ENCODE data around the gene TSEN15. TPM values are rescaled to one million over a fixed set of nuclear protein-coding genes. Genes with fewer than 3 reads are reported as not detected.

The TSEN15 gene
- total and polyA plus RNA-seq, 4 donors, result 9.1 to 21.9 (median 19.3) TPM

DNA sequence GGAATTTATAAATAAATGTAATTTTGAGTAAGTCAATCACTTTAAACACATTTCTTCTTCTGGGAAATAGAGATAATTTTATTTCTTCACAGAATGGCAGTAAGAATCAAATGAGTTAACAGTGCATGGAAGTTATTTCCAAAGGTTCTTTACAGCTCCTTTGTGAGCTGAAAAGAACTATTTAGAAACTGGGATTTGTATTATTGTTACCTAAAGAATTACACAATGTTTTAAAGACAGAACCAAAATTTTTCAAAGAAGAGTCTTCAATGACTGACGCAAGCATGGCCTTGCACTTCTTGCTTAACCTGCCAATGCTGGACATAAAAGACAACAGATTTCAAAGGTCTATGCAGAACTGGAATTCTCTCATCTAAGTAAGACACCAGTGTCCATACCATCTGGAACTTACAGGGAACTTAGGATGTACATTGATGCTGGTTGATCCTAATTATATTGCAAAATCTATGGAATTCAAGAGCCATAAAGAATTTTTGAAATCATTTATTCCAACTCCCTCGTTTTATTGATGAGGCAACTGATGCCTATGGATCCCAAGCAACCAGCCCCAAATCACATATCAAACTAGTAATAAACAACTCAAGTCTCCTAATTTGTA is 16.7 kb upstream of the TSEN15 start:
- H3K27me3 ChIP-seq (ENCODE audit: control insufficient read depth in 4 of 4, insufficient read depth in 4 of 4, low read length in 3 of 4), result peaks cover 0 to 7% (median 1%) of the 10 kb centered on the region in 4 donors
- H3K36me3 ChIP-seq (ENCODE audit: control insufficient read depth in 4 of 4, insufficient read depth in 3 of 4, low read depth in 1 of 4, low read length in 3 of 4), result no peaks in the 10 kb centered on the region
- H3K27ac ChIP-seq (ENCODE audit: low read depth in 1 of 2, low read length in 2 of 2), result no peak overlapping the region
- 92% methylated on average over 2 of the region's 2 CpGs for WGBS
- peaks cover 11 to 22% (median 17%) of the 10 kb centered on the region in 4 donors for H3K4me1 ChIP-seq (ENCODE audit: control insufficient read depth in 4 of 4, insufficient read depth in 4 of 4, low read length in 3 of 4)
- no peak overlapping the region for H3K4me3 ChIP-seq (ENCODE audit: low read depth in 1 of 3, low read length in 3 of 3)
- DNase-seq (ENCODE audit: low spot score), result no peak
- H3K9ac ChIP-seq (ENCODE audit: low read depth in 1 of 2, low read length in 2 of 2), result no peak overlapping the region
- no peaks in the 10 kb centered on the region for H3K9me3 ChIP-seq (ENCODE audit: control insufficient read depth in 4 of 4, low read length in 3 of 4)
- TF ChIP-seq, protein P1, sequence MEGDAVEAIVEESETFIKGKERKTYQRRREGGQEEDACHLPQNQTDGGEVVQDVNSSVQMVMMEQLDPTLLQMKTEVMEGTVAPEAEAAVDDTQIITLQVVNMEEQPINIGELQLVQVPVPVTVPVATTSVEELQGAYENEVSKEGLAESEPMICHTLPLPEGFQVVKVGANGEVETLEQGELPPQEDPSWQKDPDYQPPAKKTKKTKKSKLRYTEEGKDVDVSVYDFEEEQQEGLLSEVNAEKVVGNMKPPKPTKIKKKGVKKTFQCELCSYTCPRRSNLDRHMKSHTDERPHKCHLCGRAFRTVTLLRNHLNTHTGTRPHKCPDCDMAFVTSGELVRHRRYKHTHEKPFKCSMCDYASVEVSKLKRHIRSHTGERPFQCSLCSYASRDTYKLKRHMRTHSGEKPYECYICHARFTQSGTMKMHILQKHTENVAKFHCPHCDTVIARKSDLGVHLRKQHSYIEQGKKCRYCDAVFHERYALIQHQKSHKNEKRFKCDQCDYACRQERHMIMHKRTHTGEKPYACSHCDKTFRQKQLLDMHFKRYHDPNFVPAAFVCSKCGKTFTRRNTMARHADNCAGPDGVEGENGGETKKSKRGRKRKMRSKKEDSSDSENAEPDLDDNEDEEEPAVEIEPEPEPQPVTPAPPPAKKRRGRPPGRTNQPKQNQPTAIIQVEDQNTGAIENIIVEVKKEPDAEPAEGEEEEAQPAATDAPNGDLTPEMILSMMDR (IDR thresholded peaks at IDR 0.05; ENCODE audit: low read depth, low read length, missing input control), result no peak
- TF ChIP-seq FOXA2 (IDR thresholded peaks at IDR 0.05) (no peak), TAF1 (conservative IDR thresholded peaks at IDR 0.05) (no peak), SP1 (IDR thresholded peaks at IDR 0.05) (no peak), HNF4G (IDR thresholded peaks at IDR 0.05) (no peak), YY1 (IDR thresholded peaks at IDR 0.05) (no peak), REST (IDR thresholded peaks at IDR 0.05) (no peak), FOXA1 (IDR thresholded peaks at IDR 0.05) (no peak), NR2F2 (IDR thresholded peaks at IDR 0.05) (no peak), EGR1 (IDR thresholded peaks at IDR 0.05; ENCODE audit: low read depth in 2 of 2) (no peak), RXRA (IDR thresholded peaks at IDR 0.05) (no peak)
- TF ChIP-seq, protein P2, sequence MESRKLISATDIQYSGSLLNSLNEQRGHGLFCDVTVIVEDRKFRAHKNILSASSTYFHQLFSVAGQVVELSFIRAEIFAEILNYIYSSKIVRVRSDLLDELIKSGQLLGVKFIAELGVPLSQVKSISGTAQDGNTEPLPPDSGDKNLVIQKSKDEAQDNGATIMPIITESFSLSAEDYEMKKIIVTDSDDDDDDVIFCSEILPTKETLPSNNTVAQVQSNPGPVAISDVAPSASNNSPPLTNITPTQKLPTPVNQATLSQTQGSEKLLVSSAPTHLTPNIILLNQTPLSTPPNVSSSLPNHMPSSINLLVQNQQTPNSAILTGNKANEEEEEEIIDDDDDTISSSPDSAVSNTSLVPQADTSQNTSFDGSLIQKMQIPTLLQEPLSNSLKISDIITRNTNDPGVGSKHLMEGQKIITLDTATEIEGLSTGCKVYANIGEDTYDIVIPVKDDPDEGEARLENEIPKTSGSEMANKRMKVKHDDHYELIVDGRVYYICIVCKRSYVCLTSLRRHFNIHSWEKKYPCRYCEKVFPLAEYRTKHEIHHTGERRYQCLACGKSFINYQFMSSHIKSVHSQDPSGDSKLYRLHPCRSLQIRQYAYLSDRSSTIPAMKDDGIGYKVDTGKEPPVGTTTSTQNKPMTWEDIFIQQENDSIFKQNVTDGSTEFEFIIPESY (IDR thresholded peaks at IDR 0.05), result no peak
- TF ChIP-seq, protein P3, sequence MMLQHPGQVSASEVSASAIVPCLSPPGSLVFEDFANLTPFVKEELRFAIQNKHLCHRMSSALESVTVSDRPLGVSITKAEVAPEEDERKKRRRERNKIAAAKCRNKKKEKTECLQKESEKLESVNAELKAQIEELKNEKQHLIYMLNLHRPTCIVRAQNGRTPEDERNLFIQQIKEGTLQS (IDR thresholded peaks at IDR 0.05), result no peak
- TF ChIP-seq, protein P4, sequence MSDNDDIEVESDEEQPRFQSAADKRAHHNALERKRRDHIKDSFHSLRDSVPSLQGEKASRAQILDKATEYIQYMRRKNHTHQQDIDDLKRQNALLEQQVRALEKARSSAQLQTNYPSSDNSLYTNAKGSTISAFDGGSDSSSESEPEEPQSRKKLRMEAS (IDR thresholded peaks at IDR 0.05), result no peak

Data from liver (tissue), 9 donors.